H1 (cell line): Measurements from ENCODE around the gene SIN3B. TPM values are rescaled to one million over a fixed set of nuclear protein-coding genes. Genes with fewer than 3 reads are reported as not detected.

Experiments used
- CTCF ChIA-PET: fragments of 300-600 bp; sonication (Branson Sonifier 250); formaldehyde crosslinking; loops from one replicate; lab custom pipeline; 2021; ENCODE audit not compliant: partially characterized antibody; lab: Charles Lee
- POLR2A ChIA-PET: fragments of 300-600 bp; sonication (Branson Sonifier 250); formaldehyde crosslinking; loops from one replicate; lab custom pipeline; 2021; ENCODE audit warnings: inconsistent platforms; ENCODE audit not compliant: partially characterized antibody; lab: Charles Lee
- DNase-seq, 2 experiments: peaks; one replicate each; pipeline versions ENCODE4 v3.0.0 to v3.0.0-alpha.2; 2010 to 2022; ENCODE audit warnings: low spot score in 2 of 2, low read depth in 1 of 2, mixed read lengths in 1 of 2
- FAIRE-seq: peaks from 2 replicates; lab custom pipeline; 2011; peaks lifted over from hg19 to GRCh38; lab: Jason Lieb, UNC
- H2AFZ ChIP-seq: 2 replicates; pipeline ENCODE4 v1.8.1; 2012; ENCODE audit warnings: low read length, inconsistent platforms
- H2AK5ac ChIP-seq: 2 replicates; pipeline ENCODE4 v1.6.1; 2013; ENCODE audit warnings: low read depth, low read length
- H2BK120ac ChIP-seq: replicated peaks from 2 replicates; pipeline ENCODE3; 2013; ENCODE audit warnings: low read depth, low read length, inconsistent platforms
- H2BK12ac ChIP-seq: 2 replicates; pipeline ENCODE4 v1.6.1; 2013; ENCODE audit warnings: low read depth, low read length
- H2BK15ac ChIP-seq: 2 replicates; pipeline ENCODE4 v1.6.1; 2013; ENCODE audit warnings: low read length
- H2BK20ac ChIP-seq: 2 replicates; pipeline ENCODE4 v1.6.1; 2013; ENCODE audit warnings: low read length
- H2BK5ac ChIP-seq: 2 replicates; pipeline ENCODE4 v1.6.1; 2013; ENCODE audit warnings: low read depth, low read length
- H3K14ac ChIP-seq: 2 replicates; pipeline ENCODE4 v1.6.1; 2013; ENCODE audit warnings: inconsistent platforms; ENCODE audit not compliant: insufficient read length
- H3K18ac ChIP-seq: 2 replicates; pipeline ENCODE4 v1.6.1; 2013; ENCODE audit warnings: low read length; ENCODE audit errors: extremely low read depth
- H3K23ac ChIP-seq: 2 replicates; pipeline ENCODE4 v1.6.1; 2013; ENCODE audit warnings: inconsistent platforms; ENCODE audit not compliant: insufficient read length
- H3K23me2 ChIP-seq: 2 replicates; pipeline ENCODE4 v1.6.1; 2013; ENCODE audit warnings: low read depth, low read length
- H3K27ac ChIP-seq: 2 replicates; pipeline ENCODE4 v1.6.1; 2011; ENCODE audit warnings: low read depth, low read length, inconsistent platforms
- H3K27me3 ChIP-seq, 4 experiments: replicated peaks in 1 of 4; 1 replicate in 1 of 4; 2 replicates in 3 of 4; pipeline versions ENCODE4 v1.6.1 to v1.8.1; 2011 to 2013; ENCODE audit warnings: low read length in 3 of 4, mild to moderate bottlenecking in 3 of 4, inconsistent platforms in 2 of 4, mixed read lengths in 2 of 4, moderate library complexity in 1 of 4; ENCODE audit not compliant: control insufficient read depth in 3 of 4, insufficient read depth in 3 of 4; ENCODE audit errors: extremely low read depth in 1 of 4
- H3K36me3 ChIP-seq, 4 experiments: 2 replicates each; pipeline versions ENCODE4 v1.6.1 to v1.8.1; 2011 to 2013; ENCODE audit warnings: mild to moderate bottlenecking in 4 of 4, low read length in 3 of 4, moderate library complexity in 2 of 4, control low read depth in 1 of 4, inconsistent platforms in 1 of 4; ENCODE audit not compliant: insufficient read depth in 4 of 4, control insufficient read depth in 2 of 4
- H3K4ac ChIP-seq: replicated peaks from 2 replicates; pipeline ENCODE3; 2013; ENCODE audit warnings: low read length, low read depth, mixed read lengths, inconsistent platforms; ENCODE audit not compliant: insufficient read length
- H3K4me1 ChIP-seq, 4 experiments: replicated peaks in 1 of 4; 1 replicate in 1 of 4; 2 replicates in 3 of 4; pipeline versions ENCODE4 v1.6.1 to v1.8.1; 2011 to 2013; ENCODE audit warnings: low read length in 3 of 4, inconsistent platforms in 2 of 4, mixed read lengths in 1 of 4; ENCODE audit not compliant: insufficient read depth in 4 of 4, control insufficient read depth in 3 of 4
- H3K4me2 ChIP-seq, 2 experiments: 2 replicates each; pipeline versions ENCODE4 v1.6.1 to v1.8.1; 2011 to 2013; ENCODE audit warnings: low read depth in 2 of 2, low read length in 2 of 2, control low read depth in 1 of 2, inconsistent platforms in 1 of 2, mild to moderate bottlenecking in 1 of 2; ENCODE audit not compliant: insufficient read depth in 1 of 2
- H3K4me3 ChIP-seq, 4 experiments: fragments of 200-600, 300-600 bp in 1 of 4; sonication (generic), shearing (Covaris generic), sonication (Bioruptor Twin) in 1 of 4; 2 replicates each; pipeline versions ENCODE4 v1.5.1 to v1.8.1; 2011 to 2016; ENCODE audit warnings: low read length in 4 of 4, low read depth in 3 of 4, control low read depth in 2 of 4, inconsistent platforms in 2 of 4, mild to moderate bottlenecking in 2 of 4, mixed read lengths in 1 of 4, moderate library complexity in 1 of 4; ENCODE audit not compliant: insufficient read depth in 2 of 4; ENCODE audit errors: extremely low read depth in 1 of 4
- H3K56ac ChIP-seq: replicated peaks from 2 replicates; pipeline ENCODE3; 2013; ENCODE audit warnings: low read depth, mild to moderate bottlenecking, mixed read lengths, low read length, inconsistent platforms; ENCODE audit not compliant: insufficient read length
- H3K79me1 ChIP-seq: 2 replicates; pipeline ENCODE4 v1.6.1; 2013; ENCODE audit warnings: low read depth, low read length, control low read depth
- H3K79me2 ChIP-seq, 2 experiments: 2 replicates each; pipeline versions ENCODE4 v1.6.1 to v1.8.1; 2012 to 2013; ENCODE audit warnings: low read length in 2 of 2, mild to moderate bottlenecking in 2 of 2, inconsistent platforms in 1 of 2; ENCODE audit not compliant: insufficient read depth in 2 of 2, control insufficient read depth in 1 of 2
- H3K9ac ChIP-seq, 4 experiments: replicated peaks in 1 of 4; 1 replicate in 1 of 4; 2 replicates in 3 of 4; pipeline versions ENCODE4 v1.6.1 to v1.8.1; 2011 to 2013; ENCODE audit warnings: low read depth in 3 of 4, low read length in 3 of 4, control low read depth in 2 of 4, mild to moderate bottlenecking in 2 of 4, moderate library complexity in 2 of 4, inconsistent platforms in 1 of 4; ENCODE audit errors: extremely low read depth in 1 of 4
- H3K9me3 ChIP-seq, 2 experiments: 2 replicates each; pipeline versions ENCODE4 v1.6.1 to v1.8.1; 2012 to 2013; ENCODE audit warnings: mild to moderate bottlenecking in 2 of 2, moderate library complexity in 2 of 2, control low read depth in 1 of 2, inconsistent platforms in 1 of 2, low read depth in 1 of 2, low read length in 1 of 2, mixed read lengths in 1 of 2; ENCODE audit not compliant: insufficient read depth in 2 of 2
- H4K20me1 ChIP-seq, 2 experiments: replicated peaks in 1 of 2; 2 replicates each; pipeline versions ENCODE3 to v1.8.1; 2011 to 2013; ENCODE audit warnings: inconsistent platforms in 2 of 2, low read length in 2 of 2, mild to moderate bottlenecking in 1 of 2; ENCODE audit not compliant: insufficient read depth in 2 of 2, control insufficient read depth in 1 of 2
- H4K5ac ChIP-seq: 2 replicates; pipeline ENCODE4 v1.6.1; 2013; ENCODE audit warnings: low read length, low read depth, mixed read lengths, inconsistent platforms; ENCODE audit not compliant: insufficient read length
- H4K8ac ChIP-seq: 2 replicates; pipeline ENCODE4 v1.8.0; 2013; ENCODE audit warnings: mild to moderate bottlenecking, moderate library complexity, low read length, inconsistent platforms; ENCODE audit not compliant: insufficient read depth; ENCODE audit errors: extremely low read depth
- H4K91ac ChIP-seq: replicated peaks from 2 replicates; pipeline ENCODE3; 2013; ENCODE audit warnings: low read length, mixed read lengths, inconsistent platforms; ENCODE audit not compliant: insufficient read length
- NANOG ChIP-seq: IDR thresholded peaks from 2 replicates; pipeline ENCODE4 v1.6.1; 2011; ENCODE audit warnings: low read length, low read depth, mild to moderate bottlenecking, inconsistent platforms; ENCODE audit not compliant: insufficient read depth, poor library complexity, severe bottlenecking
- SRF ChIP-seq: IDR thresholded peaks from 2 replicates; pipeline ENCODE4 v1.6.1; 2011; ENCODE audit warnings: mild to moderate bottlenecking, low read depth, low read length, moderate library complexity
- WGBS, 2 experiments: shearing (Covaris generic) in 1 of 2; methylation state at CpG; one replicate each; pipeline versions ENCODE4 v1.1.6 to v1.1.7; 2013 to 2015; ENCODE audit warnings: low lambda C conversion rate in 2 of 2, mixed read lengths in 2 of 2, inconsistent platforms in 1 of 2, low coverage in 1 of 2, missing lambda C conversion rate in 1 of 2; ENCODE audit not compliant: insufficient replicate concordance in 2 of 2, insufficient coverage in 1 of 2, insufficient read length in 1 of 2; ENCODE audit errors: extremely low coverage in 1 of 2, missing lambda C conversion rate in 1 of 2; 5-methylcytosine and 5-hydroxymethylcytosine counted together
- polyA plus RNA-seq, 7 experiments: library from polyadenylated mRNA; depleted of rRNA in 3 of 7; stranded (reverse) in 5 of 7; unstranded in 2 of 7; fragments of >200 nt in 5 of 7; fragments of 200-250 nt in 2 of 7; gene quantifications; 1 replicate in 5 of 7; 2 replicates in 1 of 7; 4 replicates in 1 of 7; pipeline versions ENCODE4 v1.2.1 to v1.2.3, GENCODE V29; 2011 to 2013; ENCODE audit warnings: missing spikeins in 2 of 7, mixed read lengths in 2 of 7
- total RNA-seq: library from RNA; stranded (reverse); fragmentation: NEBNext Ultra II Directional; extraction: Animal tissue kit (Norgen Biotek cat#: 25700); gene quantifications from 2 replicates; pipeline ENCODE4 v1.2.1, GENCODE V29; 2021

The SIN3B gene
- total and polyA plus RNA-seq, 2 of the 8 experiments (the other 6 are each of a cell fraction or from before 2014, with no cell fraction given) = 29.5 to 71.1 TPM

- no peak overlapping the region for H3K9ac ChIP-seq
- H3K27ac ChIP-seq = no peak overlapping the region
- no peaks in the 10 kb centered on the region for H3K79me2 ChIP-seq
- no peak overlapping the region for H2AFZ ChIP-seq
- H2BK15ac ChIP-seq = no peak overlapping the region
- no peak overlapping the region for H2BK12ac ChIP-seq
- H3K4me3 ChIP-seq = no peak overlapping the region
- ChIA-PET POLR2A (no interaction called here), CTCF (no interaction called here)
- TF ChIP-seq NANOG (no peak), SRF (no peak)
- no peak overlapping the region for H3K18ac ChIP-seq
- no peak overlapping the region for H3K56ac ChIP-seq
- no peak overlapping the region for H2BK20ac ChIP-seq
- H3K9me3 ChIP-seq = peaks cover 3 to 11% of the 10 kb centered on the region in 2 experiments; a peak in 3 of 4 replicates
- no peak overlapping the region for H2BK5ac ChIP-seq
- H4K91ac ChIP-seq = no peak overlapping the region
- no peaks in the 10 kb centered on the region for H3K36me3 ChIP-seq
- H3K23me2 ChIP-seq = no peaks in the 10 kb centered on the region
- H2AK5ac ChIP-seq = no peak overlapping the region
- H4K5ac ChIP-seq = no peak overlapping the region
- H3K23ac ChIP-seq = no peak overlapping the region
- no peaks in the 10 kb centered on the region for H3K27me3 ChIP-seq
- FAIRE-seq (no peak), DNase-seq (no peak)
- no peak overlapping the region for H2BK120ac ChIP-seq
- H3K14ac ChIP-seq = no peak overlapping the region
- no peaks in the 10 kb centered on the region for H3K4me1 ChIP-seq
- no peaks in the 10 kb centered on the region for H3K79me1 ChIP-seq
- H3K4ac ChIP-seq = no peak overlapping the region
- 87% methylated on average over 13 of the region's 13 CpGs; no CpG with 5 or more reads in 1 of the 2 experiments for WGBS, 2 experiments
- no peak overlapping the region for H4K8ac ChIP-seq
- H4K20me1 ChIP-seq = no peaks in the 10 kb centered on the region
- no peak overlapping the region for H3K4me2 ChIP-seq
Measured at GRCh38 chr19:16922949-16923348, 93.8 kb downstream of the SIN3B start.
